H1 (cell line): ENCODE results near the gene HS3ST5. TPM values are rescaled to one million over a fixed set of nuclear protein-coding genes. Genes with fewer than 3 reads are reported as not detected.

Experiments
- JUND ChIP-seq: IDR thresholded peaks from 2 replicates; pipeline ENCODE4 v1.6.1; 2011; ENCODE audit warnings: mild to moderate bottlenecking, improper control_type of control experiment, low read length
- NANOG ChIP-seq: IDR thresholded peaks from 2 replicates; pipeline ENCODE4 v1.6.1; 2011; ENCODE audit warnings: low read length, low read depth, mild to moderate bottlenecking, inconsistent platforms; ENCODE audit not compliant: insufficient read depth, poor library complexity, severe bottlenecking
- POLR2AphosphoS5 ChIP-seq: IDR thresholded peaks from 2 replicates; pipeline ENCODE4 v1.6.1; 2011; ENCODE audit warnings: low read depth, low read length
- SIN3A ChIP-seq, 2 experiments: IDR thresholded peaks in 1 of 2; conservative IDR thresholded peaks in 1 of 2; 2 replicates each; pipeline ENCODE4 v1.6.1; 2011 to 2012; ENCODE audit warnings: low read length in 2 of 2, improper control_type of control experiment in 1 of 2, low read depth in 1 of 2, mild to moderate bottlenecking in 1 of 2
- SP2 ChIP-seq: IDR thresholded peaks from 2 replicates; pipeline ENCODE4 v1.6.1; 2012; ENCODE audit warnings: mild to moderate bottlenecking, low read length, inconsistent platforms
- SRF ChIP-seq: IDR thresholded peaks from 2 replicates; pipeline ENCODE4 v1.6.1; 2011; ENCODE audit warnings: mild to moderate bottlenecking, low read depth, low read length, moderate library complexity
- TAF1 ChIP-seq: IDR thresholded peaks from 2 replicates; pipeline ENCODE4 v1.6.1; 2011; ENCODE audit warnings: mild to moderate bottlenecking, low read depth, low read length
- polyA plus RNA-seq, 7 experiments: library from polyadenylated mRNA; depleted of rRNA in 3 of 7; stranded (reverse) in 5 of 7; unstranded in 2 of 7; fragments of >200 nt in 5 of 7; fragments of 200-250 nt in 2 of 7; gene quantifications; 1 replicate in 5 of 7; 2 replicates in 1 of 7; 4 replicates in 1 of 7; pipeline versions ENCODE4 v1.2.1 to v1.2.3, GENCODE V29; 2011 to 2013; ENCODE audit warnings: missing spikeins in 2 of 7, mixed read lengths in 2 of 7
- total RNA-seq: library from RNA; stranded (reverse); fragmentation: NEBNext Ultra II Directional; extraction: Animal tissue kit (Norgen Biotek cat#: 25700); gene quantifications from 2 replicates; pipeline ENCODE4 v1.2.1, GENCODE V29; 2021
- TF ChIP-seq, protein P1 (sequence below): IDR thresholded peaks from 2 replicates; pipeline ENCODE4 v1.6.1; 2011; ENCODE audit warnings: low read depth, mild to moderate bottlenecking, low read length; ENCODE audit not compliant: insufficient read depth

HS3ST5 gene
- total and polyA plus RNA-seq, 2 of the 8 experiments (the other 6 are each of a cell fraction or from before 2014, with no cell fraction given), result 1.2 to 9.9 TPM

DNA sequence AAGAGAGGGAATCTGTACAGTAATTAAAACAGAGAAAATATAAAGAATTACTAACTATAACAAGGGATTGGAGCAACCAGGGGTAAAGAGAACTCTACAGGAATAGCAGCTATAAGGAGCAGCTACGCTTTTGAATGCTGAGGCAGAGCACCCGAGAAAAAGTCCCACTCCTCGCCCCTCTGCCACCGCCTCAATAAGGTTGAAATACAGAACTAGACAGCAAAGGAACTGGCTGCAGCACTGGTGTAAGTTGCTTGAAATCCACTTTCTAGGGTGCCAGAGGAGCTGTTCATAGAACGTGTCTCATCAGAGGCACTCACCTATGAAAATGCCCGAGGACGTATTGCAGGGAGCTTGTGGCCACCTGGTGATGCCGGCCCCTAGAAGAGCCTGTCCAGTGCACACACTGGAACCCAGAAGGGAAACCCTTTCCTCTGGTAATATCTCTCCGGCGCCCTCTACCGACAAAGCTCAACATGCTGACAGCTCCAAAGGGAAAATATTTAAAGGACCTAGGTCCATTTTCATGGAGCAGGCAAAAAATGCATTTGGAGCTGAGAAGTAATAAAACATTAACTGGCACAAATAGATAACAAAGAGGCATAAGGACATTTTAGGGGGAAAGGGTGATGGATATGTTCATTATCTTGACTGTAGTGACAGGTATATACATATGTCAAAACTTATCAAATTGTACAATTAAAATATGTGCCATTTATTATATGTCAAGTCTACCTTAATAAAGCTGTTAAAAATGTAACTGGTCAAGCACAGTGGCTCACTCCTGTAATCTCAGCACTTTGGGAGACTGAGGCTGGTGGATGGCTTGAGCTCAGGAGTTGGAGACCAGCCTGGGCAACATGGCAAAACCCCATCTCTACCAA is 234.5 kb downstream of the HS3ST5 start (continued):
- TF ChIP-seq JUND, result no peak
- TF ChIP-seq SP2, result no peak
- TF ChIP-seq SRF, result no peak
- no peak for TF ChIP-seq TAF1
- no peak for TF ChIP-seq POLR2AphosphoS5
- TF ChIP-seq SIN3A (conservative IDR thresholded peaks at IDR 0.05 in 1 of 2, IDR thresholded peaks at IDR 0.05 in 1 of 2; ENCODE audit: low read depth in 1 of 2, low read length in 2 of 2), result no peak
- TF ChIP-seq NANOG, result no peak
- TF ChIP-seq, protein P1, sequence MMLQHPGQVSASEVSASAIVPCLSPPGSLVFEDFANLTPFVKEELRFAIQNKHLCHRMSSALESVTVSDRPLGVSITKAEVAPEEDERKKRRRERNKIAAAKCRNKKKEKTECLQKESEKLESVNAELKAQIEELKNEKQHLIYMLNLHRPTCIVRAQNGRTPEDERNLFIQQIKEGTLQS, result no peak
